K562 (cell line): ENCODE results near the gene LSS. TPM values are rescaled to one million over a fixed set of nuclear protein-coding genes. Genes with fewer than 3 reads are reported as not detected.

ENCODE experiments used
- ATF1 ChIP-seq, 2 experiments: fragments of 450-650 bp in 1 of 2; IDR thresholded peaks; 2 replicates each; pipeline ENCODE4 v1.6.1; 2016; ENCODE audit warnings: missing compliant biosample characterization in 1 of 2, missing genetic modification characterization in 1 of 2
- polyA plus RNA-seq, 8 experiments: library from polyadenylated mRNA; depleted of rRNA in 4 of 8; stranded (reverse) in 5 of 8; unstranded in 3 of 8; fragments of >200 nt; fragmentation: Nextera tagmentation in 2 of 8; fragmentation: Illumina TruSeq in 1 of 8; extraction: Ambion mirVana in 2 of 8; extraction: Trizol in 1 of 8; gene quantifications; 2 replicates each; pipeline versions ENCODE4 v1.2.1 to v1.2.3, GENCODE V29; 2011 to 2014; ENCODE audit warnings: inconsistent platforms in 1 of 8, missing spikeins in 1 of 8
- total RNA-seq, 7 experiments: library from RNA; depleted of rRNA in 6 of 7; stranded (reverse); fragments of >200 nt in 6 of 7; fragmentation: Illumina TruSeq in 2 of 7; extraction: Trizol in 2 of 7; gene quantifications; 2 replicates each; pipeline versions ENCODE4 v1.2.1 to v1.2.3, GENCODE V29; 2011 to 2021; ENCODE audit warnings: low replicate concordance in 1 of 7
- TF ChIP-seq, protein P1 (sequence below): fragments of 450-650 bp; IDR thresholded peaks from 2 replicates; pipeline ENCODE4 v1.6.1; 2016; ENCODE audit warnings: mild to moderate bottlenecking, moderate library complexity

LSS gene
- total and polyA plus RNA-seq, 9 of the 15 experiments (the other 6 are each of a cell fraction or from before 2014, with no cell fraction given): 2.2 to 89.5 (median 37.4) TPM

DNA sequence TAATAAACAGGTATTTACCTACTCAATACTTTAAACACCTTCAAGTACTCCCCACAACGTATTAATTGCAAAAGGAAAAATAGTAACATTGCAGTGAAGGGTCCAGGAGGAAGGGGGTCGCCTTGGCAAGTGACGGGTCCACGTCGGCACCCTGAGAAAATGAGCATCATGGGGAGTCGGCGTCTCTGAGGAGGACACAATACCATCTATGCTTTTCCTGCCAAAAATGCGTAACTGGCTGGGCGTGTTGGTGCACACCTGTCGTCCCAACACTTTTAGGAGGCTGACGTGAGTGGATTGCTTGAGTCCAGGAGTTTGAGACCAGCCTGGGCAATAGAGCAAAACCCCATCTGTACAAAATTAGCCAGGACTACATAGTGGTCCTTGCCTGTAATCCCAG lies 80.5 kb downstream of the LSS start (continued):
- TF ChIP-seq, protein P1, sequence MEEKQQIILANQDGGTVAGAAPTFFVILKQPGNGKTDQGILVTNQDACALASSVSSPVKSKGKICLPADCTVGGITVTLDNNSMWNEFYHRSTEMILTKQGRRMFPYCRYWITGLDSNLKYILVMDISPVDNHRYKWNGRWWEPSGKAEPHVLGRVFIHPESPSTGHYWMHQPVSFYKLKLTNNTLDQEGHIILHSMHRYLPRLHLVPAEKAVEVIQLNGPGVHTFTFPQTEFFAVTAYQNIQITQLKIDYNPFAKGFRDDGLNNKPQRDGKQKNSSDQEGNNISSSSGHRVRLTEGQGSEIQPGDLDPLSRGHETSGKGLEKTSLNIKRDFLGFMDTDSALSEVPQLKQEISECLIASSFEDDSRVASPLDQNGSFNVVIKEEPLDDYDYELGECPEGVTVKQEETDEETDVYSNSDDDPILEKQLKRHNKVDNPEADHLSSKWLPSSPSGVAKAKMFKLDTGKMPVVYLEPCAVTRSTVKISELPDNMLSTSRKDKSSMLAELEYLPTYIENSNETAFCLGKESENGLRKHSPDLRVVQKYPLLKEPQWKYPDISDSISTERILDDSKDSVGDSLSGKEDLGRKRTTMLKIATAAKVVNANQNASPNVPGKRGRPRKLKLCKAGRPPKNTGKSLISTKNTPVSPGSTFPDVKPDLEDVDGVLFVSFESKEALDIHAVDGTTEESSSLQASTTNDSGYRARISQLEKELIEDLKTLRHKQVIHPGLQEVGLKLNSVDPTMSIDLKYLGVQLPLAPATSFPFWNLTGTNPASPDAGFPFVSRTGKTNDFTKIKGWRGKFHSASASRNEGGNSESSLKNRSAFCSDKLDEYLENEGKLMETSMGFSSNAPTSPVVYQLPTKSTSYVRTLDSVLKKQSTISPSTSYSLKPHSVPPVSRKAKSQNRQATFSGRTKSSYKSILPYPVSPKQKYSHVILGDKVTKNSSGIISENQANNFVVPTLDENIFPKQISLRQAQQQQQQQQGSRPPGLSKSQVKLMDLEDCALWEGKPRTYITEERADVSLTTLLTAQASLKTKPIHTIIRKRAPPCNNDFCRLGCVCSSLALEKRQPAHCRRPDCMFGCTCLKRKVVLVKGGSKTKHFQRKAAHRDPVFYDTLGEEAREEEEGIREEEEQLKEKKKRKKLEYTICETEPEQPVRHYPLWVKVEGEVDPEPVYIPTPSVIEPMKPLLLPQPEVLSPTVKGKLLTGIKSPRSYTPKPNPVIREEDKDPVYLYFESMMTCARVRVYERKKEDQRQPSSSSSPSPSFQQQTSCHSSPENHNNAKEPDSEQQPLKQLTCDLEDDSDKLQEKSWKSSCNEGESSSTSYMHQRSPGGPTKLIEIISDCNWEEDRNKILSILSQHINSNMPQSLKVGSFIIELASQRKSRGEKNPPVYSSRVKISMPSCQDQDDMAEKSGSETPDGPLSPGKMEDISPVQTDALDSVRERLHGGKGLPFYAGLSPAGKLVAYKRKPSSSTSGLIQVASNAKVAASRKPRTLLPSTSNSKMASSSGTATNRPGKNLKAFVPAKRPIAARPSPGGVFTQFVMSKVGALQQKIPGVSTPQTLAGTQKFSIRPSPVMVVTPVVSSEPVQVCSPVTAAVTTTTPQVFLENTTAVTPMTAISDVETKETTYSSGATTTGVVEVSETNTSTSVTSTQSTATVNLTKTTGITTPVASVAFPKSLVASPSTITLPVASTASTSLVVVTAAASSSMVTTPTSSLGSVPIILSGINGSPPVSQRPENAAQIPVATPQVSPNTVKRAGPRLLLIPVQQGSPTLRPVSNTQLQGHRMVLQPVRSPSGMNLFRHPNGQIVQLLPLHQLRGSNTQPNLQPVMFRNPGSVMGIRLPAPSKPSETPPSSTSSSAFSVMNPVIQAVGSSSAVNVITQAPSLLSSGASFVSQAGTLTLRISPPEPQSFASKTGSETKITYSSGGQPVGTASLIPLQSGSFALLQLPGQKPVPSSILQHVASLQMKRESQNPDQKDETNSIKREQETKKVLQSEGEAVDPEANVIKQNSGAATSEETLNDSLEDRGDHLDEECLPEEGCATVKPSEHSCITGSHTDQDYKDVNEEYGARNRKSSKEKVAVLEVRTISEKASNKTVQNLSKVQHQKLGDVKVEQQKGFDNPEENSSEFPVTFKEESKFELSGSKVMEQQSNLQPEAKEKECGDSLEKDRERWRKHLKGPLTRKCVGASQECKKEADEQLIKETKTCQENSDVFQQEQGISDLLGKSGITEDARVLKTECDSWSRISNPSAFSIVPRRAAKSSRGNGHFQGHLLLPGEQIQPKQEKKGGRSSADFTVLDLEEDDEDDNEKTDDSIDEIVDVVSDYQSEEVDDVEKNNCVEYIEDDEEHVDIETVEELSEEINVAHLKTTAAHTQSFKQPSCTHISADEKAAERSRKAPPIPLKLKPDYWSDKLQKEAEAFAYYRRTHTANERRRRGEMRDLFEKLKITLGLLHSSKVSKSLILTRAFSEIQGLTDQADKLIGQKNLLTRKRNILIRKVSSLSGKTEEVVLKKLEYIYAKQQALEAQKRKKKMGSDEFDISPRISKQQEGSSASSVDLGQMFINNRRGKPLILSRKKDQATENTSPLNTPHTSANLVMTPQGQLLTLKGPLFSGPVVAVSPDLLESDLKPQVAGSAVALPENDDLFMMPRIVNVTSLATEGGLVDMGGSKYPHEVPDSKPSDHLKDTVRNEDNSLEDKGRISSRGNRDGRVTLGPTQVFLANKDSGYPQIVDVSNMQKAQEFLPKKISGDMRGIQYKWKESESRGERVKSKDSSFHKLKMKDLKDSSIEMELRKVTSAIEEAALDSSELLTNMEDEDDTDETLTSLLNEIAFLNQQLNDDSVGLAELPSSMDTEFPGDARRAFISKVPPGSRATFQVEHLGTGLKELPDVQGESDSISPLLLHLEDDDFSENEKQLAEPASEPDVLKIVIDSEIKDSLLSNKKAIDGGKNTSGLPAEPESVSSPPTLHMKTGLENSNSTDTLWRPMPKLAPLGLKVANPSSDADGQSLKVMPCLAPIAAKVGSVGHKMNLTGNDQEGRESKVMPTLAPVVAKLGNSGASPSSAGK: no peak
- TF ChIP-seq ATF1 (CRISPR knock-in tag; IDR thresholded peaks at IDR 0.05): no peak
- TF ChIP-seq ATF1 (tag; IDR thresholded peaks at IDR 0.05): no peak
